Trophoblast cell (in vitro differentiated cells and primary cell): ENCODE results near the gene KRTAP13-1.

Experiments
- DNase-seq, 2 donors: peaks; one replicate each; pipeline ENCODE4 v3.0.0-alpha.2; 2016
- H2AFZ ChIP-seq: 2 replicates; pipeline ENCODE4 v1.6.1; 2013; ENCODE audit warnings: low read length, moderate library complexity, mild to moderate bottlenecking; ENCODE audit not compliant: insufficient read depth, poor library complexity
- H2AK5ac ChIP-seq: 2 replicates; pipeline ENCODE4 v1.6.1; 2013; ENCODE audit warnings: mild to moderate bottlenecking, low read length
- H2BK120ac ChIP-seq: 2 replicates; pipeline ENCODE4 v1.6.1; 2013; ENCODE audit warnings: low read length, mild to moderate bottlenecking, moderate library complexity; ENCODE audit not compliant: insufficient read depth, poor library complexity
- H2BK12ac ChIP-seq: 2 replicates; pipeline ENCODE4 v1.6.1; 2013; ENCODE audit warnings: mild to moderate bottlenecking, low read length, moderate library complexity
- H2BK5ac ChIP-seq: 2 replicates; pipeline ENCODE4 v1.6.1; 2013; ENCODE audit warnings: low read length, low read depth, moderate library complexity, mild to moderate bottlenecking; ENCODE audit not compliant: poor library complexity
- H3K14ac ChIP-seq: 2 replicates; pipeline ENCODE4 v1.6.1; 2013; ENCODE audit warnings: mild to moderate bottlenecking, low read length
- H3K18ac ChIP-seq: 2 replicates; pipeline ENCODE4 v1.6.1; 2013; ENCODE audit warnings: mild to moderate bottlenecking, low read length
- H3K23ac ChIP-seq: 2 replicates; pipeline ENCODE4 v1.6.1; 2013; ENCODE audit warnings: low read length
- H3K27ac ChIP-seq: 2 replicates; pipeline ENCODE4 v1.5.1; 2013; ENCODE audit warnings: low read depth, mild to moderate bottlenecking, inconsistent platforms, low read length, moderate library complexity
- H3K27me3 ChIP-seq: 2 replicates; pipeline ENCODE4 v1.6.1; 2013; ENCODE audit warnings: inconsistent platforms, mild to moderate bottlenecking, low read length, moderate library complexity; ENCODE audit not compliant: insufficient read depth
- H3K36me3 ChIP-seq, 2 experiments: 1 replicate in 1 of 2; 2 replicates in 1 of 2; pipeline ENCODE4 v1.6.1; 2013; ENCODE audit warnings: low read length in 2 of 2, mild to moderate bottlenecking in 2 of 2, moderate library complexity in 1 of 2; ENCODE audit not compliant: insufficient read depth in 2 of 2, control insufficient read depth in 1 of 2
- H3K4ac ChIP-seq: 2 replicates; pipeline ENCODE4 v1.6.1; 2013; ENCODE audit warnings: low read depth, mild to moderate bottlenecking, low read length, moderate library complexity
- H3K4me1 ChIP-seq, 2 experiments: 1 replicate in 1 of 2; 2 replicates in 1 of 2; pipeline ENCODE4 v1.6.1; 2013; ENCODE audit warnings: low read length in 2 of 2, mild to moderate bottlenecking in 2 of 2, moderate library complexity in 1 of 2; ENCODE audit not compliant: insufficient read depth in 2 of 2, control insufficient read depth in 1 of 2
- H3K4me2 ChIP-seq: 2 replicates; pipeline ENCODE4 v1.6.1; 2013; ENCODE audit warnings: inconsistent platforms, mild to moderate bottlenecking, low read length, moderate library complexity
- H3K4me3 ChIP-seq: 2 replicates; pipeline ENCODE4 v1.5.1; 2013; ENCODE audit warnings: mild to moderate bottlenecking, low read depth, low read length, inconsistent platforms
- H3K79me1 ChIP-seq: one replicate; pipeline ENCODE4 v1.6.1; 2013; ENCODE audit warnings: low read length
- H3K79me2 ChIP-seq: 2 replicates; pipeline ENCODE4 v1.6.1; 2013; ENCODE audit warnings: low read length, mild to moderate bottlenecking; ENCODE audit not compliant: control insufficient read depth, insufficient read depth, poor library complexity
- H3K9ac ChIP-seq: 2 replicates; pipeline ENCODE4 v1.6.1; 2013; ENCODE audit warnings: mild to moderate bottlenecking, low read length
- H3K9me3 ChIP-seq: 2 replicates; pipeline ENCODE4 v1.6.1; 2013; ENCODE audit warnings: low read depth, mild to moderate bottlenecking, control low read depth, inconsistent platforms, low read length; ENCODE audit not compliant: insufficient read depth
- H4K12ac ChIP-seq: 2 replicates; pipeline ENCODE4 v1.6.1; 2013; ENCODE audit warnings: low read depth, mild to moderate bottlenecking, low read length, moderate library complexity
- H4K8ac ChIP-seq: 2 replicates; pipeline ENCODE4 v1.6.1; 2013; ENCODE audit warnings: low read depth, mild to moderate bottlenecking, low read length, moderate library complexity
- H4K91ac ChIP-seq: one replicate; pipeline ENCODE4 v1.6.1; 2013; ENCODE audit warnings: low read depth, mild to moderate bottlenecking, low read length, moderate library complexity
- WGBS: extraction: QIAGEN DNeasy Blood & Tissue Kit; methylation state at CpG from one replicate; pipeline ENCODE4 v1.1.7; 2013; ENCODE audit warnings: missing lambda C conversion rate; ENCODE audit not compliant: insufficient read length, insufficient coverage; ENCODE audit errors: extremely low coverage; 5-methylcytosine and 5-hydroxymethylcytosine counted together

The KRTAP13-1 gene

DNA sequence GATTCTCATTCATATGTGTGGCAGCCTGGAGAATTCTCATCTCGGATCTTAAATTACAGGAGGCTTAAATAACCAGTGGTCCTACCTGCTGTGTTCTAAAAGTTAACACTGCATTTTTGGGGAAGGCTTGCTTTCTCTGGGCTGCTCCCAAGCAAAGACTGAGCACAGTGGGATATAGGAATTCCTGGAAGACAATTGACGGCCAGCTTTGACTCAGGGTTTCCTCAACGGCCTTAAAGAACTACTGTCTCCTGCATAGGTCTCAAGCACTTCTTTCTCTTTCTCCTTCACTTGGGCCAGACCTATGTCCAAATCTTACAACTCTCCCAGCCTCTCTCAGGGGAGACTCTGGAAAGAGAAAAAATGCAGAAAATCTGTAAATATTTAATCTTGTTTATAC lies 30.9 kb downstream of the KRTAP13-1 start:
- Histone ChIP-seq H3K4me3 (no peak overlapping the region), H2AK5ac (no peak overlapping the region), H3K27me3 (no peaks in the 10 kb centered on the region), H3K36me3 (no peaks in the 10 kb centered on the region), H2AFZ (no peak overlapping the region), H3K9ac (no peak overlapping the region), H3K79me1 (no peaks in the 10 kb centered on the region), H3K4ac (no peak overlapping the region), H3K79me2 (no peaks in the 10 kb centered on the region), H4K91ac (no peak overlapping the region), H3K4me2 (no peak overlapping the region), H2BK120ac (no peak overlapping the region), H4K12ac (no peak overlapping the region), H3K14ac (no peak overlapping the region), H2BK12ac (no peak overlapping the region), H3K4me1 (no peaks in the 10 kb centered on the region), H3K23ac (no peak overlapping the region), H3K18ac (no peak overlapping the region), H4K8ac (no peak overlapping the region), H2BK5ac (no peak overlapping the region), H3K27ac (no peak overlapping the region), H3K9me3 (no peaks in the 10 kb centered on the region)
- no peak for DNase-seq
- no CpG with 5 or more reads among the region's 3 CpGs for WGBS

DNA sequence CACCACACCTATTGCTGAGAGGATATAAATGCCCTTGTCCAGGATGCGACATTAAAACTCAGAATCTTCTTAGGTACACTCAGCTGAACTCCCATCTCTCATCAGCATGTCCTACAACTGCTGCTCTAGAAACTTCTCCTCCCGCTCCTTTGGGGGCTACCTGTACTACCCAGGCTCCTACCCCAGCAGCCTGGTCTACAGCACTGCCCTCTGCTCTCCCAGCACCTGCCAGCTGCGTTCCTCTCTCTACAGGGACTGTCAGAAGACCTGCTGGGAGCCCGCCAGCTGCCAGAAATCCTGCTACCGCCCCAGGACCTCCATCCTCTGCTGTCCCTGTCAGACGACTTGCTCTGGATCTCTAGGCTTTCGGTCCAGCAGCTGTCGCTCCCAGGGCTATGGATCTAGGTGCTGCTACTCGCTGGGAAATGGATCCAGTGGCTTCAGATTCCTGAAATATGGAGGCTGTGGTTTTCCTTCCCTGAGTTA lies 34.4 kb downstream of the KRTAP13-1 start, which contains the start of gene KRTAP13-4:
TSS of gene KRTAP13-4 (plus strand) at position 51 of the 486 bp plus-strand sequence. CDS start at position 107, 56 bp downstream.
- Histone ChIP-seq H3K14ac (no peak within 1 kb of the TSS), H3K4ac (no peak within 1 kb of the TSS), H2BK5ac (no peak within 1 kb of the TSS), H3K4me3 (no peak within 1 kb of the TSS), H3K27ac (no peak within 1 kb of the TSS), H4K91ac (no peak within 1 kb of the TSS), H3K36me3 (no peaks in the 10 kb centered on the region), H2AFZ (no peak within 1 kb of the TSS), H3K79me1 (no peaks in the 10 kb centered on the region), H4K12ac (no peak within 1 kb of the TSS), H4K8ac (no peak within 1 kb of the TSS), H2AK5ac (no peak within 1 kb of the TSS), H2BK120ac (no peak within 1 kb of the TSS), H3K4me1 (no peaks in the 10 kb centered on the region), H3K79me2 (no peaks in the 10 kb centered on the region), H3K9me3 (no peaks in the 10 kb centered on the region), H3K27me3 (no peaks in the 10 kb centered on the region), H3K23ac (no peak within 1 kb of the TSS), H2BK12ac (no peak within 1 kb of the TSS), H3K18ac (no peak within 1 kb of the TSS), H3K9ac (no peak within 1 kb of the TSS), H3K4me2 (no peak within 1 kb of the TSS)
- no CpG with 5 or more reads among the region's 9 CpGs for WGBS
- DNase-seq: no peak

DNA sequence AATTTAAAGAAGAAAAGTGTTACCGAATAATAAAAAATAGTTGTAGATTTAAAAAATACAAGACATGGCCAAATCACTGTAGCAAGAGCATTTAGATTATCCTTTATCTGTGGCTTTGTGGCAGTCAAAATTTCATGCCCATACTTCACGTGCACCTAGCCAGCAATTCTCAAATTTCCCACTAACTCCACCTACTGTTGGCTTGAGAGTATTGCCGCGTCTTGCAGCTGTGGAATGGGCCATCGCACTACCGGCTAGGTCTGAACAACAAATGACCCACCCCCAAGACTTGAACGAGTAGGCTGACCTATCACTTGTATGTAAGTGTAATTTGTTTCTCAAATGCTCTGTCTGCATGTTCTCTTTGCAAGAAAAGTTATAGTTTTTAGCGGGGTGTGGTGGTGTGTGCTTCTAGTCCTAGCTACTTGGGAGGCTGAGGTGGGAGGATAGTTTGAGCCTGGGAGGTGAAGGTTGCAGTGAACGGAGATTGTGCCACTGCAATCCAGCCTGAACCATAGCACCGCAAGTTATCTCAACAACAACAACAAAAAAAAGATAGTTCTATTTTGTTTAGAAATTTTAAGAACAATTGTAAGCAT lies 38.3 kb downstream of the KRTAP13-1 start:
- WGBS: no CpG with 5 or more reads among the region's 10 CpGs
- peak; percentile 37 to 73 for DNase-seq
- Histone ChIP-seq H3K36me3 (no peaks in the 10 kb centered on the region), H4K8ac (no peak overlapping the region), H3K23ac (no peak overlapping the region), H3K4me3 (no peak overlapping the region), H3K79me2 (no peaks in the 10 kb centered on the region), H3K27ac (no peak overlapping the region), H2AFZ (no peak overlapping the region), H3K9ac (no peak overlapping the region), H3K9me3 (no peaks in the 10 kb centered on the region), H2BK5ac (no peak overlapping the region), H3K14ac (no peak overlapping the region), H3K18ac (no peak overlapping the region), H4K91ac (no peak overlapping the region), H3K4me2 (no peak overlapping the region), H4K12ac (no peak overlapping the region), H2BK12ac (no peak overlapping the region), H3K4ac (no peak overlapping the region), H3K4me1 (no peaks in the 10 kb centered on the region), H3K79me1 (no peaks in the 10 kb centered on the region), H3K27me3 (no peaks in the 10 kb centered on the region), H2AK5ac (no peak overlapping the region), H2BK120ac (no peak overlapping the region)

DNA sequence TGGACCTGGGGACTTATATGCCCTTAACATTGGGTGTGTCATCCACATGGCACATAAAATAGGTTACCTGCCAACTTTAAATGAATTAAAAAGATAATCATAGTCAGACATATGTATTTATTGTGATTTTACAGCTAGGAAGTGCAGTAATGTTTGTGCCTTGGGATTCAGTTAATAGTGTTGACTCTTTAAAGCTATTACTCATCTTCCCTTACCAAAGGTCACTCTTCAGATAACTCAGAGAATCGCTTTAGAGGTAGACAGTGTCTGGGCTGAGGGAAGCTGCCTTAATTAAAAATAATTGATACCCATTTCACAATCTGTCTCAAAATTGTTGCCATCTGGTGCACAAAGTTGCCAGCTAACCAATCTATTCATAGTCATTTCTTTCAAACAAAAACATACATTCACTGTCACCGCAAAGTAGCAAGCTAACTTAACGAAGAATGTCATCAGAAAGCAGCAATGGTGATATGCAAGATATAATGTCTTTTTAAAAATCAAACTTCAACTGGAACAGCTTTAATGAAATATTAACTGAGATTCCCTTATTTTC lies 41.3 kb downstream of the KRTAP13-1 start:
- DNase-seq: no peak
- Histone ChIP-seq H3K27me3 (no peaks in the 10 kb centered on the region), H3K79me1 (no peaks in the 10 kb centered on the region), H2BK5ac (no peak overlapping the region), H3K27ac (no peak overlapping the region), H4K12ac (no peak overlapping the region), H3K9me3 (no peaks in the 10 kb centered on the region), H4K91ac (no peak overlapping the region), H4K8ac (no peak overlapping the region), H3K23ac (no peak overlapping the region), H3K4me3 (no peak overlapping the region), H3K9ac (no peak overlapping the region), H3K79me2 (no peaks in the 10 kb centered on the region), H2BK120ac (no peak overlapping the region), H3K18ac (no peak overlapping the region), H3K14ac (no peak overlapping the region), H3K4me1 (no peaks in the 10 kb centered on the region), H3K36me3 (no peaks in the 10 kb centered on the region), H2BK12ac (no peak overlapping the region), H2AK5ac (no peak overlapping the region), H2AFZ (no peak overlapping the region), H3K4me2 (no peak overlapping the region), H3K4ac (no peak overlapping the region)
- no CpG with 5 or more reads among the region's 3 CpGs for WGBS
